Kidney tubule cell (primary cell): ENCODE data around the gene ZMYM4.
"Not testable (repeated sequence)": the region's sequence is repeated elsewhere in the genome, so short reads cannot be mapped to it uniquely, and the experiment has no call there.

Experiments used
- DNase-seq: peaks from one replicate; pipeline ENCODE4 v3.0.0-alpha.2; 2018; ENCODE audit warnings: low spot score

Gene ZMYM4

GRCh38 chr1:35326246-35326866, 57.8 kb downstream of the ZMYM4 start:
- DNase-seq, result no peak

- not testable (repeated sequence) for DNase-seq
Measured at GRCh38 chr1:35331618-35332017, 63.1 kb downstream of the ZMYM4 start.

GRCh38 chr1:35334485-35334884, 66.0 kb downstream of the ZMYM4 start:
- no peak for DNase-seq

GRCh38 chr1:35340519-35340918, 72.0 kb downstream of the ZMYM4 start:
- DNase-seq, result no peak

GRCh38 chr1:35345439-35345981, 77.0 kb downstream of the ZMYM4 start:
- DNase-seq, result no peak

GRCh38 chr1:35350872-35351271, 82.4 kb downstream of the ZMYM4 start:
- no peak for DNase-seq

GRCh38 chr1:35359995-35360394, 91.5 kb downstream of the ZMYM4 start:
- no peak for DNase-seq

- DNase-seq, result no peak
Measured at GRCh38 chr1:35361638-35362037, 93.1 kb downstream of the ZMYM4 start.

GRCh38 chr1:35364741-35365140, 96.2 kb downstream of the ZMYM4 start:
- DNase-seq, result no peak

- no peak for DNase-seq
Measured at GRCh38 chr1:35367914-35368313, 99.4 kb downstream of the ZMYM4 start.

- no peak for DNase-seq
Measured at GRCh38 chr1:35369922-35370671, 101.6 kb downstream of the ZMYM4 start.

GRCh38 chr1:35371506-35371905, 103.0 kb downstream of the ZMYM4 start:
- DNase-seq, result no peak

- peak; percentile 58 for DNase-seq
Measured at GRCh38 chr1:35377555-35377954, 109.0 kb downstream of the ZMYM4 start.

GRCh38 chr1:35379317-35380000, 111.0 kb downstream of the ZMYM4 start:
- no peak for DNase-seq

GRCh38 chr1:35380111-35380510, 111.6 kb downstream of the ZMYM4 start:
- not testable (repeated sequence) for DNase-seq

- DNase-seq, result no peak
Measured at GRCh38 chr1:35382107-35382506, 113.6 kb downstream of the ZMYM4 start.

- DNase-seq, result no peak
Measured at GRCh38 chr1:35386290-35386689, 117.8 kb downstream of the ZMYM4 start.

- no peak for DNase-seq
Measured at GRCh38 chr1:35386959-35387358, 118.5 kb downstream of the ZMYM4 start.

- DNase-seq, result no peak
Measured at GRCh38 chr1:35390600-35391494, 122.3 kb downstream of the ZMYM4 start.

- DNase-seq, result no peak
Measured at GRCh38 chr1:35394386-35394785, 125.9 kb downstream of the ZMYM4 start.

GRCh38 chr1:35398739-35399138, 130.2 kb downstream of the ZMYM4 start:
- no peak for DNase-seq

GRCh38 chr1:35401049-35401448, 132.5 kb downstream of the ZMYM4 start:
- DNase-seq, result no peak
